SK-N-SH (cell line): Measurements from ENCODE around the gene MGLL. TPM values are rescaled to one million over a fixed set of nuclear protein-coding genes. Genes with fewer than 3 reads are reported as not detected.
A peak's percentile ranks its signal among the peaks of the same experiment; 100 is the strongest.

Experiments
- CTCF ChIA-PET: fragments of 300-600, 350-600 bp; formaldehyde crosslinking; extraction: SDS; loops from one replicate; lab custom pipeline; 2021; lab: Yijun Ruan, JAX
- POLR2A ChIA-PET: fragments of 350-600 bp; sonication (Branson Sonifier 250); formaldehyde crosslinking; extraction: SDS; loops from one replicate; lab custom pipeline; 2020; ENCODE audit warnings: antibody characterized with exemption, inconsistent platforms; lab: Yijun Ruan, JAX
- DNase-seq: peaks from one replicate; pipeline ENCODE4 v3.0.0; 2012
- H2AFZ ChIP-seq: fragments of 200-600 bp; sonication (generic); 2 replicates; pipeline ENCODE4 v1.8.1; 2016; ENCODE audit warnings: antibody characterized with exemption, mild to moderate bottlenecking, low read depth
- H3F3A ChIP-seq: fragments of 200-600 bp; sonication (generic); replicated peaks from 2 replicates; pipeline ENCODE3; 2016; ENCODE audit warnings: antibody characterized with exemption, mild to moderate bottlenecking; ENCODE audit not compliant: insufficient read depth
- H3K27ac ChIP-seq, 2 experiments: fragments of 200-500 bp in 1 of 2; fragments of 200-600 bp in 1 of 2; sonication (Bioruptor generic) in 1 of 2; sonication (generic), shearing (Covaris generic) in 1 of 2; 2 replicates each; pipeline versions ENCODE4 v1.5.1 to v1.6.1; 2014 to 2016; ENCODE audit warnings: low read depth in 2 of 2, inconsistent platforms in 1 of 2, low read length in 1 of 2, mild to moderate bottlenecking in 1 of 2, mixed read lengths in 1 of 2
- H3K27me3 ChIP-seq: fragments of 200-600 bp; sonication (generic), shearing (Covaris generic); 2 replicates; pipeline ENCODE4 v1.6.1; 2016; ENCODE audit warnings: mixed run types; ENCODE audit not compliant: insufficient read depth
- H3K36me3 ChIP-seq, 2 experiments: fragments of 200-500 bp in 1 of 2; fragments of 200-600 bp in 1 of 2; sonication (Bioruptor generic) in 1 of 2; sonication (generic) in 1 of 2; replicated peaks in 1 of 2; 2 replicates each; pipeline versions ENCODE3 to v1.5.1; 2014 to 2016; ENCODE audit warnings: low read length in 1 of 2, mild to moderate bottlenecking in 1 of 2; ENCODE audit not compliant: insufficient read depth in 2 of 2, control insufficient read depth in 1 of 2
- H3K4me1 ChIP-seq, 2 experiments: fragments of 200-500 bp in 1 of 2; fragments of 200-600 bp in 1 of 2; sonication (Bioruptor generic) in 1 of 2; sonication (generic), shearing (Covaris generic) in 1 of 2; 2 replicates each; pipeline versions ENCODE4 v1.5.1 to v1.6.1; 2014 to 2016; ENCODE audit warnings: low read depth in 1 of 2, low read length in 1 of 2, mixed run types in 1 of 2; ENCODE audit not compliant: insufficient read depth in 2 of 2, control insufficient read depth in 1 of 2
- H3K4me2 ChIP-seq: fragments of 200-600 bp; sonication (generic), shearing (Covaris generic); 2 replicates; pipeline ENCODE4 v1.6.1; 2017; ENCODE audit warnings: mixed run types
- H3K4me3 ChIP-seq, 2 experiments: fragments of 200-500 bp in 1 of 2; fragments of 200-600 bp in 1 of 2; sonication (Bioruptor generic) in 1 of 2; sonication (generic), shearing (Covaris generic) in 1 of 2; 2 replicates each; pipeline versions ENCODE4 v1.5.1 to v1.8.1; 2014 to 2016; ENCODE audit warnings: low read depth in 2 of 2, inconsistent platforms in 1 of 2, low read length in 1 of 2, mild to moderate bottlenecking in 1 of 2, mixed read lengths in 1 of 2, moderate library complexity in 1 of 2
- H3K79me2 ChIP-seq: fragments of 200-600 bp; sonication (generic); 2 replicates; pipeline ENCODE4 v1.8.1; 2017; ENCODE audit warnings: mild to moderate bottlenecking; ENCODE audit not compliant: insufficient read depth
- H3K9ac ChIP-seq: fragments of 200-600 bp; sonication (generic); 2 replicates; pipeline ENCODE4 v1.6.1; 2017; ENCODE audit warnings: mixed run types
- H3K9me2 ChIP-seq: fragments of 200-600 bp; sonication (generic); 2 replicates; pipeline ENCODE4 v1.6.1; 2017; ENCODE audit warnings: mixed run types
- H3K9me3 ChIP-seq: fragments of 200-600 bp; sonication (generic); 2 replicates; pipeline ENCODE4 v1.6.1; 2017; ENCODE audit warnings: mixed run types, mild to moderate bottlenecking, moderate library complexity
- H4K20me1 ChIP-seq: fragments of 200-600 bp; sonication (generic); 2 replicates; pipeline ENCODE4 v1.6.1; 2017; ENCODE audit warnings: mild to moderate bottlenecking, mixed run types; ENCODE audit not compliant: insufficient read depth
- ELF1 ChIP-seq: IDR thresholded peaks from 2 replicates; pipeline ENCODE4 v1.4.0; 2012
- EP300 ChIP-seq, 2 experiments: IDR thresholded peaks; 2 replicates each; pipeline versions ENCODE4 v1.4.0 to v1.6.1; 2012; ENCODE audit warnings: borderline replicate concordance in 1 of 2, low read depth in 1 of 2, low read length in 1 of 2
- FOSL2 ChIP-seq: IDR thresholded peaks from 2 replicates; pipeline ENCODE4 v1.4.0; 2012; ENCODE audit warnings: low read depth, mild to moderate bottlenecking, moderate library complexity, borderline replicate concordance
- FOXM1 ChIP-seq: IDR thresholded peaks from 2 replicates; pipeline ENCODE4 v1.4.0; 2012; ENCODE audit warnings: low read depth, mild to moderate bottlenecking
- JUND ChIP-seq: IDR thresholded peaks from 2 replicates; pipeline ENCODE4 v1.4.0; 2012
- NFIC ChIP-seq: IDR thresholded peaks from 2 replicates; pipeline ENCODE4 v1.4.0; 2012; ENCODE audit warnings: borderline replicate concordance
- POLR2AphosphoS5 ChIP-seq: IDR thresholded peaks from 2 replicates; pipeline ENCODE4 v1.6.1; 2012; ENCODE audit warnings: low read depth, low read length
- RFX5 ChIP-seq: IDR thresholded peaks from 2 replicates; pipeline ENCODE4 v1.6.1; 2012; ENCODE audit warnings: mild to moderate bottlenecking, improper control_type of control experiment, low read length
- RXRA ChIP-seq: IDR thresholded peaks from 2 replicates; pipeline ENCODE4 v1.4.0; 2012; ENCODE audit warnings: low read depth, mild to moderate bottlenecking, borderline replicate concordance
- TCF12 ChIP-seq: IDR thresholded peaks from 2 replicates; pipeline ENCODE4 v1.4.0; 2012
- YY1 ChIP-seq: IDR thresholded peaks from 2 replicates; pipeline ENCODE4 v1.4.0; 2012; ENCODE audit warnings: low read depth, mild to moderate bottlenecking
- WGBS: methylation state at CpG from one replicate; pipeline ENCODE4 v1.1.6; 2017; ENCODE audit warnings: low lambda C conversion rate; 5-methylcytosine and 5-hydroxymethylcytosine counted together
- polyA plus RNA-seq, 3 experiments: library from polyadenylated mRNA; depleted of rRNA; stranded (reverse); fragments of >200 nt; gene quantifications; 2 replicates each; pipeline ENCODE4 v1.2.3, GENCODE V29; 2012
- TF ChIP-seq, protein P1 (sequence below): IDR thresholded peaks from 2 replicates; pipeline ENCODE4 v1.4.0; 2012; ENCODE audit warnings: low read depth
- TF ChIP-seq, protein P2 (sequence below): fragments of 200-600 bp; sonication (generic); IDR thresholded peaks from 2 replicates; pipeline ENCODE4 v1.6.1; 2017; ENCODE audit warnings: antibody characterized with exemption, mild to moderate bottlenecking, moderate library complexity
- TF ChIP-seq, protein P3 (sequence below): IDR thresholded peaks from 2 replicates; pipeline ENCODE4; 2012
- TF ChIP-seq, protein P4 (sequence below): IDR thresholded peaks from 2 replicates; pipeline ENCODE4 v1.6.1; 2012; ENCODE audit warnings: mild to moderate bottlenecking, low read depth, low read length, moderate library complexity

MGLL gene
- polyA plus RNA-seq, 1 of the 3 experiments (the other 2 are of a cell fraction), result 2.2 TPM

GRCh38 chr3:127799476-127800222 is 22.7 kb downstream of the MGLL start:
- Histone ChIP-seq H3K4me3 (no peak overlapping the region), H4K20me1 (no peaks in the 10 kb centered on the region), H3K79me2 (no peaks in the 10 kb centered on the region), H3K36me3 (no peaks in the 10 kb centered on the region), H3K9me2 (no peaks in the 10 kb centered on the region), H3K27me3 (no peaks in the 10 kb centered on the region), H3K9me3 (no peaks in the 10 kb centered on the region), H3K9ac (peak overlapping the region; percentile 34), H3K4me1 (peaks cover 22 to 35% of the 10 kb centered on the region in 2 experiments)
- CTCF ChIA-PET, result interaction anchor here (0.7 to 1.4 kb wide), 2 partner anchors 10 to 148 kb away, joined by 3 to 4 read pairs; no protein-coding TSS in a partner anchor
- 40% methylated on average over 6 of the region's 6 CpGs for WGBS
- POLR2A ChIA-PET, result no interaction called here
- no peak for DNase-seq
- TF ChIP-seq, protein P1, sequence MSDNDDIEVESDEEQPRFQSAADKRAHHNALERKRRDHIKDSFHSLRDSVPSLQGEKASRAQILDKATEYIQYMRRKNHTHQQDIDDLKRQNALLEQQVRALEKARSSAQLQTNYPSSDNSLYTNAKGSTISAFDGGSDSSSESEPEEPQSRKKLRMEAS, result peak; percentile 62
- TF ChIP-seq EP300 (IDR thresholded peaks at IDR 0.05; ENCODE audit: borderline replicate concordance in 1 of 2, low read depth in 1 of 2, low read length in 1 of 2) (peak in 1 of 2 experiments; percentile 73; a peak in 2 of 4 replicates), POLR2AphosphoS5 (peak; percentile 63; the same call in 1 of the 2 replicates), FOSL2 (peak; percentile 92), FOXM1 (no peak), TCF12 (peak; percentile 77), YY1 (peak; percentile 46; the same call in 1 of the 2 replicates), JUND (peak; percentile 89), RFX5 (no peak), RXRA (peak; percentile 26; the same call in 1 of the 2 replicates), NFIC (peak; percentile 87), ELF1 (peak; percentile 90)
- TF ChIP-seq, protein P2, sequence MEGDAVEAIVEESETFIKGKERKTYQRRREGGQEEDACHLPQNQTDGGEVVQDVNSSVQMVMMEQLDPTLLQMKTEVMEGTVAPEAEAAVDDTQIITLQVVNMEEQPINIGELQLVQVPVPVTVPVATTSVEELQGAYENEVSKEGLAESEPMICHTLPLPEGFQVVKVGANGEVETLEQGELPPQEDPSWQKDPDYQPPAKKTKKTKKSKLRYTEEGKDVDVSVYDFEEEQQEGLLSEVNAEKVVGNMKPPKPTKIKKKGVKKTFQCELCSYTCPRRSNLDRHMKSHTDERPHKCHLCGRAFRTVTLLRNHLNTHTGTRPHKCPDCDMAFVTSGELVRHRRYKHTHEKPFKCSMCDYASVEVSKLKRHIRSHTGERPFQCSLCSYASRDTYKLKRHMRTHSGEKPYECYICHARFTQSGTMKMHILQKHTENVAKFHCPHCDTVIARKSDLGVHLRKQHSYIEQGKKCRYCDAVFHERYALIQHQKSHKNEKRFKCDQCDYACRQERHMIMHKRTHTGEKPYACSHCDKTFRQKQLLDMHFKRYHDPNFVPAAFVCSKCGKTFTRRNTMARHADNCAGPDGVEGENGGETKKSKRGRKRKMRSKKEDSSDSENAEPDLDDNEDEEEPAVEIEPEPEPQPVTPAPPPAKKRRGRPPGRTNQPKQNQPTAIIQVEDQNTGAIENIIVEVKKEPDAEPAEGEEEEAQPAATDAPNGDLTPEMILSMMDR, result no peak
- TF ChIP-seq, protein P3, sequence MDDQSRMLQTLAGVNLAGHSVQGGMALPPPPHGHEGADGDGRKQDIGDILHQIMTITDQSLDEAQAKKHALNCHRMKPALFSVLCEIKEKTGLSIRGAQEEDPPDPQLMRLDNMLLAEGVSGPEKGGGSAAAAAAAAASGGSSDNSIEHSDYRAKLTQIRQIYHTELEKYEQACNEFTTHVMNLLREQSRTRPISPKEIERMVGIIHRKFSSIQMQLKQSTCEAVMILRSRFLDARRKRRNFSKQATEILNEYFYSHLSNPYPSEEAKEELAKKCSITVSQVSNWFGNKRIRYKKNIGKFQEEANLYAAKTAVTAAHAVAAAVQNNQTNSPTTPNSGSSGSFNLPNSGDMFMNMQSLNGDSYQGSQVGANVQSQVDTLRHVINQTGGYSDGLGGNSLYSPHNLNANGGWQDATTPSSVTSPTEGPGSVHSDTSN, result peak; percentile 79
- TF ChIP-seq, all 33 proteins: peak for 11
- H2AFZ ChIP-seq, result peak overlapping the region; percentile 77; the same call in 1 of the 2 replicates
- H3K27ac ChIP-seq, result peak overlapping the region in 1 of 2 experiments; percentile 81; a peak in 2 of 4 replicates
- H3K4me2 ChIP-seq, result peak overlapping the region; percentile 63
- peaks cover 13% of the 10 kb centered on the region for H3F3A ChIP-seq

GRCh38 chr3:127798716-127799115 is 23.6 kb downstream of the MGLL start:
- CTCF ChIA-PET, result interaction anchor here (0.7 to 1.4 kb wide), 3 partner anchors 9 to 147 kb away, joined by 3 to 4 read pairs (median 4); no protein-coding TSS in a partner anchor
- no peaks in the 10 kb centered on the region for H3K79me2 ChIP-seq

More at GRCh38 chr3:127798716-127799115, 23.6 kb downstream of the MGLL start:
- H3K4me2 ChIP-seq, result peak overlapping the region; percentile 63
- H3K27ac ChIP-seq, result peak overlapping the region in 1 of 2 experiments; percentile 81; a peak in 2 of 4 replicates
- no peak overlapping the region for H2AFZ ChIP-seq
- peaks cover 22 to 29% of the 10 kb centered on the region in 2 experiments for H3K4me1 ChIP-seq
- no peaks in the 10 kb centered on the region for H3K9me3 ChIP-seq
- H4K20me1 ChIP-seq, result no peaks in the 10 kb centered on the region
- H3K9ac ChIP-seq, result no peak overlapping the region; the same call in 1 of the 2 replicates
- H3K36me3 ChIP-seq, result no peaks in the 10 kb centered on the region
- POLR2A ChIA-PET, result no interaction called here
- H3F3A ChIP-seq, result peaks cover 13% of the 10 kb centered on the region
- DNase-seq, result no peak
- 100% methylated on average over 4 of the region's 4 CpGs for WGBS
- H3K27me3 ChIP-seq, result no peaks in the 10 kb centered on the region
- TF ChIP-seq, protein P4, sequence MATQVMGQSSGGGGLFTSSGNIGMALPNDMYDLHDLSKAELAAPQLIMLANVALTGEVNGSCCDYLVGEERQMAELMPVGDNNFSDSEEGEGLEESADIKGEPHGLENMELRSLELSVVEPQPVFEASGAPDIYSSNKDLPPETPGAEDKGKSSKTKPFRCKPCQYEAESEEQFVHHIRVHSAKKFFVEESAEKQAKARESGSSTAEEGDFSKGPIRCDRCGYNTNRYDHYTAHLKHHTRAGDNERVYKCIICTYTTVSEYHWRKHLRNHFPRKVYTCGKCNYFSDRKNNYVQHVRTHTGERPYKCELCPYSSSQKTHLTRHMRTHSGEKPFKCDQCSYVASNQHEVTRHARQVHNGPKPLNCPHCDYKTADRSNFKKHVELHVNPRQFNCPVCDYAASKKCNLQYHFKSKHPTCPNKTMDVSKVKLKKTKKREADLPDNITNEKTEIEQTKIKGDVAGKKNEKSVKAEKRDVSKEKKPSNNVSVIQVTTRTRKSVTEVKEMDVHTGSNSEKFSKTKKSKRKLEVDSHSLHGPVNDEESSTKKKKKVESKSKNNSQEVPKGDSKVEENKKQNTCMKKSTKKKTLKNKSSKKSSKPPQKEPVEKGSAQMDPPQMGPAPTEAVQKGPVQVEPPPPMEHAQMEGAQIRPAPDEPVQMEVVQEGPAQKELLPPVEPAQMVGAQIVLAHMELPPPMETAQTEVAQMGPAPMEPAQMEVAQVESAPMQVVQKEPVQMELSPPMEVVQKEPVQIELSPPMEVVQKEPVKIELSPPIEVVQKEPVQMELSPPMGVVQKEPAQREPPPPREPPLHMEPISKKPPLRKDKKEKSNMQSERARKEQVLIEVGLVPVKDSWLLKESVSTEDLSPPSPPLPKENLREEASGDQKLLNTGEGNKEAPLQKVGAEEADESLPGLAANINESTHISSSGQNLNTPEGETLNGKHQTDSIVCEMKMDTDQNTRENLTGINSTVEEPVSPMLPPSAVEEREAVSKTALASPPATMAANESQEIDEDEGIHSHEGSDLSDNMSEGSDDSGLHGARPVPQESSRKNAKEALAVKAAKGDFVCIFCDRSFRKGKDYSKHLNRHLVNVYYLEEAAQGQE, result no peak
- no peak for TF ChIP-seq TCF12
- no peak overlapping the region for H3K4me3 ChIP-seq
- no peaks in the 10 kb centered on the region for H3K9me2 ChIP-seq
